ENCODE measurements around the gene CSNK1D. TPM values are rescaled to one million over a fixed set of nuclear protein-coding genes. Genes with fewer than 3 reads are reported as not detected.

Gene CSNK1D
- total RNA-seq, 2 experiments from 2014 or later, result 118 to 182 TPM

Small RNA genes lying within 50 kb of the gene (microRNA-seq; reads per million reads assigned to microRNA genes)
- not detected for gene MIR6787 (ENCODE audit: borderline replicate concordance)

Other genes starting within 250 kb of the CSNK1D start
- 10 to 100 TPM in 1 of 2 experiments, 1 to 10 TPM in 1; 9.6 to 10.6 TPM for gene RAC3, start 242.0 kb downstream of the CSNK1D start, total RNA-seq
- gene DCXR, start 236.0 kb downstream of the CSNK1D start, total RNA-seq, result 100 to 1,000 TPM; 105 to 166 TPM
- gene RFNG, start 221.9 kb downstream of the CSNK1D start, total RNA-seq, result 10 to 100 TPM; 16.9 to 17.5 TPM
- gene GPS1, start 221.8 kb downstream of the CSNK1D start, total RNA-seq, result 10 to 100 TPM; 69.0 to 73.5 TPM
- gene DUS1L, start 207.9 kb downstream of the CSNK1D start, total RNA-seq, result 100 to 1,000 TPM; 119 to 124 TPM
- gene FASN, start 175.5 kb downstream of the CSNK1D start, total RNA-seq, result 100 to 1,000 TPM; 239 to 259 TPM
- gene CCDC57, start 60.9 kb downstream of the CSNK1D start, total RNA-seq, result 10 to 100 TPM; 41.6 to 43.8 TPM
- 100 to 1,000 TPM in 1 of 2 experiments, 10 to 100 TPM in 1; 93.2 to 157 TPM for gene SLC16A3, start 44.7 kb downstream of the CSNK1D start, total RNA-seq
- 100 to 1,000 TPM; 614 to 725 TPM for gene CD7, start 43.9 kb upstream of the CSNK1D start, total RNA-seq
- 10 to 100 TPM in 1 of 2 experiments, 1 to 10 TPM in 1; 9.0 to 10.9 TPM for gene SECTM1, start 60.1 kb upstream of the CSNK1D start, total RNA-seq
- gene TEX19, start 85.5 kb upstream of the CSNK1D start, total RNA-seq, result not detected
- not detected for gene UTS2R, start 98.1 kb upstream of the CSNK1D start, total RNA-seq
- gene HEXD, start 144.6 kb upstream of the CSNK1D start, total RNA-seq, result 10 to 100 TPM; 23.3 to 26.0 TPM
- gene OGFOD3, start 144.9 kb upstream of the CSNK1D start, total RNA-seq, result 10 to 100 TPM; 20.0 to 22.3 TPM
- 100 to 1,000 TPM; 286 to 329 TPM for gene CYBC1, start 177.1 kb upstream of the CSNK1D start, total RNA-seq
- gene NARF, start 185.0 kb upstream of the CSNK1D start, total RNA-seq, result 10 to 100 TPM; 65.4 to 85.9 TPM
- gene FOXK2, start 246.0 kb upstream of the CSNK1D start, total RNA-seq, result 10 to 100 TPM; 58.1 to 75.4 TPM

Data from activated CD4-positive, alpha-beta T cell treated with anti-CD3 and anti-CD28 coated beads for 36 hours (primary cell).